ENCODE measurements around the gene CCDC88C. TPM values are rescaled to one million over a fixed set of nuclear protein-coding genes. Genes with fewer than 3 reads are reported as not detected.

The CCDC88C gene
- polyA plus RNA-seq, 2 of the 4 experiments (the other 2 are of a cell fraction) = 2.9 to 3.7 TPM

DNA sequence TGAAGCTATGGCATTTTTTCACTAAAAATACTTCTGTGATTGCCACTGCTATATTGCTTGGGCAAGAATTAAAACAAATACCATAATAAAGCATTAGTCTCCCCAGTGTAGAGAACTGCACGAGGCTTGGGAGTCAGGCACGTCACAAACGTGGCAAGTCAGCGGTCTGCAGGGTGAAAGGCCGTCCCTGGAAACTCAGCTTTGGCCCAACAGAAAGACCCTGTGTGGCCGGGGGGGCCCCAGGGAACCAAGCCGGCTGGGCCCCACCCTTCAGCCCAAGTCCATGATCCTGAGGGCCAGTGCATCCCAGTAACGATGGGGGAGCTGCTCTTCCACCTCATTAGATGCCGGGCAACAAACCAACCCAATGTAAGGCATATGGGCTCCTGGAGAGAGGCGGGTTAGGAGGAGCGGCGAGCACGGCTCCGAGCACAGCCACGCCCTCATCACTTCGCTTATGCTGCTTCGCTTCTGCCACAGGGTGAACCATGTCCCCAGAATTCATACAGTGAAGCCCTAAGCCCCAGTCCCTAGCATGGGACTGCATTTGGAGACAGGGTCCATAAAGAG, 122.3 kb downstream of the CCDC88C start (continued):
- TF ChIP-seq, protein P1, sequence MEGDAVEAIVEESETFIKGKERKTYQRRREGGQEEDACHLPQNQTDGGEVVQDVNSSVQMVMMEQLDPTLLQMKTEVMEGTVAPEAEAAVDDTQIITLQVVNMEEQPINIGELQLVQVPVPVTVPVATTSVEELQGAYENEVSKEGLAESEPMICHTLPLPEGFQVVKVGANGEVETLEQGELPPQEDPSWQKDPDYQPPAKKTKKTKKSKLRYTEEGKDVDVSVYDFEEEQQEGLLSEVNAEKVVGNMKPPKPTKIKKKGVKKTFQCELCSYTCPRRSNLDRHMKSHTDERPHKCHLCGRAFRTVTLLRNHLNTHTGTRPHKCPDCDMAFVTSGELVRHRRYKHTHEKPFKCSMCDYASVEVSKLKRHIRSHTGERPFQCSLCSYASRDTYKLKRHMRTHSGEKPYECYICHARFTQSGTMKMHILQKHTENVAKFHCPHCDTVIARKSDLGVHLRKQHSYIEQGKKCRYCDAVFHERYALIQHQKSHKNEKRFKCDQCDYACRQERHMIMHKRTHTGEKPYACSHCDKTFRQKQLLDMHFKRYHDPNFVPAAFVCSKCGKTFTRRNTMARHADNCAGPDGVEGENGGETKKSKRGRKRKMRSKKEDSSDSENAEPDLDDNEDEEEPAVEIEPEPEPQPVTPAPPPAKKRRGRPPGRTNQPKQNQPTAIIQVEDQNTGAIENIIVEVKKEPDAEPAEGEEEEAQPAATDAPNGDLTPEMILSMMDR (IDR thresholded peaks at IDR 0.05) = no peak
- TF ChIP-seq PHF8 (IDR thresholded peaks at IDR 0.05; ENCODE audit: borderline replicate concordance, low read depth) (no peak), RFX5 (IDR thresholded peaks at IDR 0.05) (no peak), EP300 (IDR thresholded peaks at IDR 0.05) (no peak), JUNB (IDR thresholded peaks at IDR 0.05) (no peak), KDM5A (IDR thresholded peaks at IDR 0.05) (no peak), HDAC2 (IDR thresholded peaks at IDR 0.05) (no peak), CHD4 (IDR thresholded peaks at IDR 0.05; ENCODE audit: borderline replicate concordance) (no peak), FOSL2 (IDR thresholded peaks at IDR 0.05) (no peak), FOSL2 (CRISPR knock-in tag; IDR thresholded peaks at IDR 0.05) (no peak)
- TF ChIP-seq, protein P2, sequence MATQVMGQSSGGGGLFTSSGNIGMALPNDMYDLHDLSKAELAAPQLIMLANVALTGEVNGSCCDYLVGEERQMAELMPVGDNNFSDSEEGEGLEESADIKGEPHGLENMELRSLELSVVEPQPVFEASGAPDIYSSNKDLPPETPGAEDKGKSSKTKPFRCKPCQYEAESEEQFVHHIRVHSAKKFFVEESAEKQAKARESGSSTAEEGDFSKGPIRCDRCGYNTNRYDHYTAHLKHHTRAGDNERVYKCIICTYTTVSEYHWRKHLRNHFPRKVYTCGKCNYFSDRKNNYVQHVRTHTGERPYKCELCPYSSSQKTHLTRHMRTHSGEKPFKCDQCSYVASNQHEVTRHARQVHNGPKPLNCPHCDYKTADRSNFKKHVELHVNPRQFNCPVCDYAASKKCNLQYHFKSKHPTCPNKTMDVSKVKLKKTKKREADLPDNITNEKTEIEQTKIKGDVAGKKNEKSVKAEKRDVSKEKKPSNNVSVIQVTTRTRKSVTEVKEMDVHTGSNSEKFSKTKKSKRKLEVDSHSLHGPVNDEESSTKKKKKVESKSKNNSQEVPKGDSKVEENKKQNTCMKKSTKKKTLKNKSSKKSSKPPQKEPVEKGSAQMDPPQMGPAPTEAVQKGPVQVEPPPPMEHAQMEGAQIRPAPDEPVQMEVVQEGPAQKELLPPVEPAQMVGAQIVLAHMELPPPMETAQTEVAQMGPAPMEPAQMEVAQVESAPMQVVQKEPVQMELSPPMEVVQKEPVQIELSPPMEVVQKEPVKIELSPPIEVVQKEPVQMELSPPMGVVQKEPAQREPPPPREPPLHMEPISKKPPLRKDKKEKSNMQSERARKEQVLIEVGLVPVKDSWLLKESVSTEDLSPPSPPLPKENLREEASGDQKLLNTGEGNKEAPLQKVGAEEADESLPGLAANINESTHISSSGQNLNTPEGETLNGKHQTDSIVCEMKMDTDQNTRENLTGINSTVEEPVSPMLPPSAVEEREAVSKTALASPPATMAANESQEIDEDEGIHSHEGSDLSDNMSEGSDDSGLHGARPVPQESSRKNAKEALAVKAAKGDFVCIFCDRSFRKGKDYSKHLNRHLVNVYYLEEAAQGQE (IDR thresholded peaks at IDR 0.05) = no peak

DNA sequence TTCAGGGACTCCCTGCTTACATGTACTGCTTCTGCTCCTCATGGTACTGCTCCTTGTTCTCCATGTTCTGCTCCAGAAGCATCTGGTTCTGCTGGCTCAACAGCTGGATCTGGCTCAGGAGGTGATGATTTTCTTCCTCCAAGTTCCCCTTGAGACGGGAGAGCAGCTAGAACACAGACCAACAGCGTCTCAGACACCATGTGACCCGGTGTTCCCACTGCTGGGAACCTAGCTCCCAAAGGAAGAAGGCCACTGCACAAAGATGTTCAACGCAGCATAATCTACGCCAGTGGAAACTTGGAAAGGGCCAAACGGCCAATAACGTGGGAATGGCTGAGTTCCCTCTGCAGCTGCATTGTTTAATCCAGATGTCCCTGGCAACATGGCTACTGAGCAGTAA, 123.5 kb downstream of the CCDC88C start:
- ATAC-seq (no peak), FAIRE-seq (no peak), DNase-seq (ENCODE audit: low read depth in 1 of 2, low spot score in 1 of 2) (no peak)
- Histone ChIP-seq H3K27ac (no peak overlapping the region), H3K4me3 (no peak overlapping the region), H3K4me2 (no peak overlapping the region), H3K9me3 (no peaks in the 10 kb centered on the region), H3K4me1 (no peaks in the 10 kb centered on the region)
- WGBS (ENCODE audit: missing lambda C conversion rate) = 83% methylated on average over 7 of the region's 7 CpGs
- no peak for TF ChIP-seq EP300 (IDR thresholded peaks at IDR 0.05)
- no peak for TF ChIP-seq JUNB (IDR thresholded peaks at IDR 0.05)
- TF ChIP-seq NFE2L2 (conservative IDR thresholded peaks at IDR 0.05; ENCODE audit: low read length) = no peak
- no peak for TF ChIP-seq CBX8 (IDR thresholded peaks at IDR 0.05)
- TF ChIP-seq FOXS1 (CRISPR knock-in tag; IDR thresholded peaks at IDR 0.05) = no peak
- no peak for TF ChIP-seq CEBPB (IDR thresholded peaks at IDR 0.05)
- TF ChIP-seq GATA3 (IDR thresholded peaks at IDR 0.05; ENCODE audit: borderline replicate concordance) = no peak
- TF ChIP-seq RCOR1 (IDR thresholded peaks at IDR 0.05; ENCODE audit: low read depth, low read length) = no peak
- TF ChIP-seq POLR2A (IDR thresholded peaks at IDR 0.05; ENCODE audit: low read length) = no peak
- TF ChIP-seq ZSCAN20 (CRISPR knock-in tag; IDR thresholded peaks at IDR 0.05) = no peak
- no peak for TF ChIP-seq MAZ (IDR thresholded peaks at IDR 0.05; ENCODE audit: borderline replicate concordance, low read depth, low read length)
- TF ChIP-seq SREBF2 (IDR thresholded peaks at IDR 0.05) = no peak
- no peak for TF ChIP-seq MAFK (IDR thresholded peaks at IDR 0.05; ENCODE audit: partially characterized antibody)
- no peak for TF ChIP-seq POLR2AphosphoS2 (conservative IDR thresholded peaks at IDR 0.05; ENCODE audit: low read length)
- CTCF ChIA-PET = interaction anchor here (0.9 to 3.7 kb wide), 3 partner anchors 7 to 117 kb away, joined by 3 to 26 read pairs (median 4); no protein-coding TSS in a partner anchor
- POLR2A ChIA-PET = no interaction called here

DNA sequence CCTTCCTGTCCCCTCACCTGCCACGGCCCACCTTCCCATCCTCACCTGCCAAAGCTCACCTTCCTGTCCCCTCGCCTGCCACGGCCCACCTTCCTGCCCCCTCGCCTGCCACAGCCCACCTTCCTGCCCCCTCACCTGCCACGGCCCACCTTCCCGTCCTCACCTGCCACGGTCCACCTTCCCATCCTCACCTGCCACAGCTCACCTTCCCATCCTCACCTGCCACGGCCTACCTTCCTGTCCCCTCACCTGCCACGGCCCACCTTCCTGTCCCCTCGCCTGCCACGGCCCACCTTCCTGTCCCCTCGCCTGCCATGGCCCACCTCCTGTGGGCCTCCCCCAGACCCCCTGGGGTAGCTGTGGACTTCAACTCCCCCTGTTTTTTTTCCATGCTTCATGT, 124.3 kb downstream of the CCDC88C start:
- POLR2A ChIA-PET = no interaction called here
- WGBS (ENCODE audit: missing lambda C conversion rate) = 45% methylated on average over 8 of the region's 12 CpGs
- FAIRE-seq = no peak
- TF ChIP-seq, protein P2 (IDR thresholded peaks at IDR 0.05) = no peak
- TF ChIP-seq BHLHE40 (IDR thresholded peaks at IDR 0.05; ENCODE audit: low read depth, low read length) = no peak
- TF ChIP-seq KDM1A (IDR thresholded peaks at IDR 0.05; ENCODE audit: low read depth) = no peak
- TF ChIP-seq, protein P3, sequence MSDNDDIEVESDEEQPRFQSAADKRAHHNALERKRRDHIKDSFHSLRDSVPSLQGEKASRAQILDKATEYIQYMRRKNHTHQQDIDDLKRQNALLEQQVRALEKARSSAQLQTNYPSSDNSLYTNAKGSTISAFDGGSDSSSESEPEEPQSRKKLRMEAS (IDR thresholded peaks at IDR 0.05) = no peak
- TF ChIP-seq HOXB13 (CRISPR knock-in tag; IDR thresholded peaks at IDR 0.05; ENCODE audit: low read depth) = no peak
- no peak for TF ChIP-seq RARB (CRISPR knock-in tag; IDR thresholded peaks at IDR 0.05)
- no peak for TF ChIP-seq HDAC2 (IDR thresholded peaks at IDR 0.05)
- TF ChIP-seq RNF2 (IDR thresholded peaks at IDR 0.05; ENCODE audit: borderline replicate concordance, low read depth) = no peak
- no peak for TF ChIP-seq NR3C1 (IDR thresholded peaks at IDR 0.05)
- TF ChIP-seq FOSL2 (IDR thresholded peaks at IDR 0.05) = no peak
- no peak for TF ChIP-seq FOSL2 (CRISPR knock-in tag; IDR thresholded peaks at IDR 0.05)

More for the DNA sequence above, 124.3 kb downstream of the CCDC88C start:
- H3K27ac ChIP-seq = no peak overlapping the region
- H3K4me2 ChIP-seq = no peak overlapping the region
- DNase-seq (ENCODE audit: low read depth in 1 of 2, low spot score in 1 of 2) (no peak), ATAC-seq (0 out of 6 replicates have a peak, but pooled peaks of 1 of the 2 experiments have one; percentile 26)
- no peaks in the 10 kb centered on the region for H3K4me1 ChIP-seq
- CTCF ChIA-PET = no interaction called here
- no peak overlapping the region for H3K4me3 ChIP-seq
- no peaks in the 10 kb centered on the region for H3K9me3 ChIP-seq

Measured in A549 (cell line).